Retinal pigment epithelial cell (primary cell): ENCODE data around the gene ZYX.

Experiments
- DNase-seq: peaks from one replicate; pipeline ENCODE4 v3.0.0-alpha.2; 2010; ENCODE audit warnings: low read depth
- H3K4me3 ChIP-seq: 2 replicates; pipeline ENCODE4 v1.5.1; 2011; ENCODE audit warnings: mild to moderate bottlenecking, low read length, control low read depth, moderate library complexity
- CTCF ChIP-seq: conservative IDR thresholded peaks from 2 replicates; pipeline ENCODE4 v1.5.1; 2011; ENCODE audit warnings: low read depth, low read length, control low read depth, inconsistent platforms

Gene ZYX

GRCh38 chr7:143356414-143357050, 24.6 kb upstream of the ZYX start:
- no peak for DNase-seq

GRCh38 chr7:143358626-143359025, 22.5 kb upstream of the ZYX start:
- H3K4me3 ChIP-seq = no peak overlapping the region
- no peak for TF ChIP-seq CTCF
- DNase-seq = no peak

More at GRCh38 chr7:143356414-143357050, 24.6 kb upstream of the ZYX start:
- no peak overlapping the region for H3K4me3 ChIP-seq
- no peak for TF ChIP-seq CTCF

- no peak overlapping the region for H3K4me3 ChIP-seq
- no peak for TF ChIP-seq CTCF
- no peak for DNase-seq
These were observed 21.3 kb upstream of the ZYX start for GRCh38 chr7:143359771-143360353.

- TF ChIP-seq CTCF = no peak
- peak overlapping the region; percentile 32 for H3K4me3 ChIP-seq
- DNase-seq = no peak
These were observed 20.2 kb upstream of the ZYX start for GRCh38 chr7:143360788-143361551.

- no peak for DNase-seq
- TF ChIP-seq CTCF = no peak
These were observed 19.5 kb upstream of the ZYX start for GRCh38 chr7:143361552-143362130.

GRCh38 chr7:143362131-143363015, 18.8 kb upstream of the ZYX start, which contains the start of gene FAM131B:
Gene FAM131B (minus strand): TSS chr7:143362713. CDS start chr7:143362603, 110 bp downstream.
- no peak for DNase-seq
- no peak for TF ChIP-seq CTCF

More at GRCh38 chr7:143361552-143362130, 19.5 kb upstream of the ZYX start:
- H3K4me3 ChIP-seq = peak overlapping the region; percentile 60

More at GRCh38 chr7:143362131-143363015, 18.8 kb upstream of the ZYX start, which contains the start of gene FAM131B:
- peak within 1 kb of the TSS; percentile 60 for H3K4me3 ChIP-seq
